Upper lobe of left lung (tissue), 6 donors: ENCODE results near the gene FRMPD4. TPM values are rescaled to one million over a fixed set of nuclear protein-coding genes. Genes with fewer than 3 reads are reported as not detected.

ENCODE experiments used
- ATAC-seq, 2 donors: fragments of 200-7000 bp; cut with Tn5 transposase; one replicate each; pipeline ENCODE4 v1.9.1; 2022; ENCODE audit warnings: mild to moderate bottlenecking in 2 of 2, moderate library complexity in 2 of 2; ENCODE audit not compliant: low FRiP score in 2 of 2
- DNase-seq, 2 donors: peaks; one replicate each; pipeline ENCODE4 v3.0.0-alpha.2; 2019 to 2020
- H3K27ac ChIP-seq, 4 donors: fragments of 200-600 bp; sonication (generic); one replicate each; pipeline ENCODE4 v1.5.1; 2016 to 2019
- H3K27me3 ChIP-seq, 4 donors: fragments of 200-600 bp; sonication (generic); one replicate each; pipeline ENCODE4 v1.5.1; 2017 to 2019
- H3K36me3 ChIP-seq, 4 donors: fragments of 200-600 bp; sonication (generic); one replicate each; pipeline ENCODE4 v1.5.1; 2016 to 2019
- H3K4me1 ChIP-seq, 4 donors: fragments of 200-600 bp; sonication (generic); one replicate each; pipeline ENCODE4 v1.5.1; 2018 to 2019
- H3K4me3 ChIP-seq, 4 donors: fragments of 200-600 bp; sonication (generic); one replicate each; pipeline ENCODE4 v1.5.1; 2017 to 2019; ENCODE audit warnings: mild to moderate bottlenecking in 2 of 4, moderate library complexity in 1 of 4
- H3K9me3 ChIP-seq, 4 donors: fragments of 200-600 bp; sonication (generic); one replicate each; pipeline ENCODE4 v1.5.1; 2018 to 2019
- EP300 ChIP-seq, 4 donors: sonication (generic); formaldehyde crosslinking; IDR thresholded peaks; one replicate each; pipeline ENCODE4 v1.5.1; 2017; ENCODE audit warnings: antibody characterized with exemption in 4 of 4, control low read depth in 2 of 4
- POLR2A ChIP-seq, 4 donors: fragments of 450-650 bp; IDR thresholded peaks; one replicate each; pipeline ENCODE4 v1.5.1; 2016 to 2017; ENCODE audit warnings: antibody characterized with exemption in 4 of 4, mild to moderate bottlenecking in 2 of 4
- POLR2AphosphoS5 ChIP-seq, 2 donors: sonication (generic); formaldehyde crosslinking; IDR thresholded peaks; one replicate each; pipeline ENCODE4 v1.5.1; 2017; ENCODE audit warnings: antibody characterized with exemption in 2 of 2
- WGBS, 2 donors: methylation state at CpG; one replicate each; pipeline ENCODE4 v1.1.5; 2017 to 2018; 5-methylcytosine and 5-hydroxymethylcytosine counted together
- total RNA-seq, 6 donors: library from RNA; depleted of rRNA in 4 of 6; stranded (reverse); fragments of >200 nt in 4 of 6; gene quantifications; one replicate each; pipeline versions ENCODE4 v1.1.0 to v1.2.1, GENCODE V29; 2016 to 2021
- TF ChIP-seq, protein P1 (sequence below), 6 experiments: fragments of 450-650 bp in 4 of 6; fragments of 200-600 bp in 2 of 6; sonication (generic) in 2 of 6; IDR thresholded peaks; one replicate each; pipeline ENCODE4 v1.5.1; 2016 to 2019; ENCODE audit warnings: antibody characterized with exemption in 6 of 6
- donor health status: DM: no; HTN: no; CAD: no; lungs with moderate emphysema.
- donor health status: DM: no; HTN: yes; CAD: no; lungs with severe emphysema.

FRMPD4 gene
- total RNA-seq, 6 donors from 2014 or later: 0.03 to 0.15 (median 0.10) TPM; not detected in 2

DNA sequence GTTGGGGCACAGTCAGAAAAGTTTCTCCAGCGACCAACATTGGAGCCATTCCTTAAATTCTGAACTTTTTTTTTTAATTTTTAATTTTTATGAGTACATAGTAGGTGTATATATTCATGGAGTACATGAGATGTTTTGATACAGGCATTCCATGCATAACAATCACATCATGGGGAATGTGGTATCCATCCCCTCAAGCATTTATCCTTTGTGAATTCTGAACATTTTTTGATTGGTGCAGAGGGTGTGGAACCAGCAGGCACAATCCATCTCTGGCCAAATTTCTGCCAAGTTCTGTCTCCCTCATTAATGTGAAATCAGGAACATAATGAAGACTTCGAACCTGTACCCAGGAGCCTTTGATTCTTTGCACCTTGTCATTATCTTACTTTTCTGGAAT lies 267.0 kb downstream of the FRMPD4 start:
- Histone ChIP-seq H3K4me1 (no peaks in the 10 kb centered on the region), H3K4me3 (no peak overlapping the region), H3K9me3 (no peaks in the 10 kb centered on the region), H3K36me3 (no peaks in the 10 kb centered on the region), H3K27ac (no peak overlapping the region), H3K27me3 (no peaks in the 10 kb centered on the region)
- no peak for TF ChIP-seq POLR2A (IDR thresholded peaks at IDR 0.05)
- TF ChIP-seq, protein P1, sequence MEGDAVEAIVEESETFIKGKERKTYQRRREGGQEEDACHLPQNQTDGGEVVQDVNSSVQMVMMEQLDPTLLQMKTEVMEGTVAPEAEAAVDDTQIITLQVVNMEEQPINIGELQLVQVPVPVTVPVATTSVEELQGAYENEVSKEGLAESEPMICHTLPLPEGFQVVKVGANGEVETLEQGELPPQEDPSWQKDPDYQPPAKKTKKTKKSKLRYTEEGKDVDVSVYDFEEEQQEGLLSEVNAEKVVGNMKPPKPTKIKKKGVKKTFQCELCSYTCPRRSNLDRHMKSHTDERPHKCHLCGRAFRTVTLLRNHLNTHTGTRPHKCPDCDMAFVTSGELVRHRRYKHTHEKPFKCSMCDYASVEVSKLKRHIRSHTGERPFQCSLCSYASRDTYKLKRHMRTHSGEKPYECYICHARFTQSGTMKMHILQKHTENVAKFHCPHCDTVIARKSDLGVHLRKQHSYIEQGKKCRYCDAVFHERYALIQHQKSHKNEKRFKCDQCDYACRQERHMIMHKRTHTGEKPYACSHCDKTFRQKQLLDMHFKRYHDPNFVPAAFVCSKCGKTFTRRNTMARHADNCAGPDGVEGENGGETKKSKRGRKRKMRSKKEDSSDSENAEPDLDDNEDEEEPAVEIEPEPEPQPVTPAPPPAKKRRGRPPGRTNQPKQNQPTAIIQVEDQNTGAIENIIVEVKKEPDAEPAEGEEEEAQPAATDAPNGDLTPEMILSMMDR (IDR thresholded peaks at IDR 0.05): no peak
- TF ChIP-seq POLR2AphosphoS5 (IDR thresholded peaks at IDR 0.05): no peak
- TF ChIP-seq EP300 (IDR thresholded peaks at IDR 0.05): no peak
- ATAC-seq (no peak), DNase-seq (no peak)
- 63 to 77% methylated on average over 2 of the region's 2 CpGs for WGBS, 2 donors

DNA sequence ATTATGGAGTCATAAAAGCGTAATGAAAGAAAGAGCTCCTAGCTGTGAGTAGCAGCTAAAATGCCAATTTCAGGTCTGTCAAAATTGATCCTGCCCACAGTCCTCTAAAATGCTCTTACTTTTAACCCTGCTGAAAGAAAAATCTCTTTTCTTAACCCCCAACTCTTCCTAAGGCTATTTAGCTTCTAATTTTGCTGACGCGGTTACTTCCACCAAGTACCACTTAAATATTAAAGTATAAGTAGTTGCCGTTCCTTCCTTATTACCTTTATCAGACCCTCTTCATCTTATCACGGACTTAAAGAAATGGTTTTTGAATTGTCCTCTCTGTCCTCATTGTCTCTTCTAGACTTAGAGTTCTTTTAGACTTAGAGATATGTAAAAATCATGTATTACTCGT lies 272.2 kb downstream of the FRMPD4 start:
- DNase-seq (no peak), ATAC-seq (no peak)
- H3K27ac ChIP-seq: no peak overlapping the region
- H3K27me3 ChIP-seq: no peaks in the 10 kb centered on the region
- TF ChIP-seq POLR2AphosphoS5 (IDR thresholded peaks at IDR 0.05) (no peak), POLR2A (IDR thresholded peaks at IDR 0.05) (no peak), EP300 (IDR thresholded peaks at IDR 0.05) (no peak)
- TF ChIP-seq, protein P1 (IDR thresholded peaks at IDR 0.05): no peak
- no peaks in the 10 kb centered on the region for H3K4me1 ChIP-seq
- no peaks in the 10 kb centered on the region for H3K36me3 ChIP-seq
- 70 to 81% methylated on average over 6 of the region's 6 CpGs for WGBS, 2 donors
- no peak overlapping the region for H3K4me3 ChIP-seq
- H3K9me3 ChIP-seq: no peaks in the 10 kb centered on the region

DNA sequence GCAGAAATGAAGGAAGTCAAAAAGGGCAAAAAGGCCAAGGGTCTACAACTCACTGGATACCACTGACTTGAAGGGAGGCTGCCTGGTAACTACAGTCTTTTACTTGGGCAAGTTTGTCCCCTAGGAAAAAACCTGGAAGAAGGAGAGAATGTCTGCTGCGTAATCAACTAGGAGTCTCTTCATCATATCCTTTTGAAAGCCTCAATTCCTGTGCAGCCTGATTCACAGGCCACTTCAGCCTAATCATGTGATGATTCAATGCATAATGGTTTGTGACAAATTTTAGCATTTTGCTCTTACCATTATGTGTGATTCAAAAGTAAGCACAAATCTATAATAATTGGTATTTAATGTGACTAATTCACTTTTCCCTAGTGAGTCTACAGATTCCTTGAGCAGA lies 273.6 kb downstream of the FRMPD4 start:
- TF ChIP-seq POLR2A (IDR thresholded peaks at IDR 0.05) (no peak), POLR2AphosphoS5 (IDR thresholded peaks at IDR 0.05) (no peak), EP300 (IDR thresholded peaks at IDR 0.05) (no peak)
- TF ChIP-seq, protein P1 (IDR thresholded peaks at IDR 0.05): no peak
- H3K27me3 ChIP-seq: no peaks in the 10 kb centered on the region

DNA sequence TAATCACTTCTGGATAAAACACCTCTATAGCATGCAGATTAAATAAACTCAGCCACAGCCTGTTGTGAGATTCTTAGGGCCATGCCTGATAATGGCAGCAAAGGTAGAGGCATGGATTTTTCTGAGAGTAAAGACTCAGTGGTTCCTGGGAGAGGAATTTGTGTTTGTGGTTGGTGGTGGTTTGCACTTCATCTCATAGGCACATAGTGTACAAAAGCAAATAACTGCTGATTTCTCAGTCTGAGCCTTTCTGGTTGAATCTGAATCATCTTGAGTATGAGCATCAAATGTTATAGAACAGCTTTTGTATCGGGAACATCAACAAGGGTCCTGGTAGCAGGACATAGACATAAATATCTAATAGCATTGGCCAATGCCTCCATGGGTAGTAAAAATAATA lies 274.3 kb downstream of the FRMPD4 start:
- no peak for DNase-seq
- no peak for ATAC-seq
- Histone ChIP-seq H3K36me3 (no peaks in the 10 kb centered on the region), H3K4me3 (no peak overlapping the region), H3K9me3 (no peaks in the 10 kb centered on the region), H3K4me1 (no peaks in the 10 kb centered on the region), H3K27ac (no peak overlapping the region), H3K27me3 (no peaks in the 10 kb centered on the region)
- WGBS, 2 donors: 91% methylated on average over 1 of the region's 1 CpG; no CpG with 5 or more reads in 1 of the 2 donors
- TF ChIP-seq EP300 (IDR thresholded peaks at IDR 0.05): no peak
- no peak for TF ChIP-seq POLR2AphosphoS5 (IDR thresholded peaks at IDR 0.05)
- TF ChIP-seq, protein P1 (IDR thresholded peaks at IDR 0.05): no peak
- no peak for TF ChIP-seq POLR2A (IDR thresholded peaks at IDR 0.05)

More for the DNA sequence above, 273.6 kb downstream of the FRMPD4 start:
- ATAC-seq: no peak
- Histone ChIP-seq H3K9me3 (no peaks in the 10 kb centered on the region), H3K36me3 (no peaks in the 10 kb centered on the region), H3K4me3 (no peak overlapping the region), H3K4me1 (no peaks in the 10 kb centered on the region), H3K27ac (no peak overlapping the region)
- 60 to 69% methylated on average over 1 of the region's 1 CpG for WGBS, 2 donors
- DNase-seq: no peak

DNA sequence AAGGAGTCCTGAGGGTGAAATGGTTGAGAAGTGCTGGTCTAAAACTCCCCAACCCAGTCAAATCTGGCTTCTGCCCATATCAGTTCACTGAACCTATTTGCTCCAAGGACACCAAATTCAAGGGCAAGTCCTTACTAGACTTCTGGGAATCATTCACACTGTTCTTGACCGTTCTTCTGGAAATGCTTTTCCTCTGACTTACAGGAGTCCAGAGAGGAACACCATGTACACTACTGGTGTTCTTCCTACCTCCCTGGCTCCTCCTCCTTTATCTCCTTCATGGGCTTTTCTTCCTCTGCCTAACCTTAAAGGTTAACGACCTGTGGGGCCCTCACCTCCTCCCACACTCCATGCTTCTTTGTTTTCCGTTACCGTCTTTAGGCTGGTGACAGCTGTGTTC lies 281.3 kb downstream of the FRMPD4 start:
- DNase-seq: no peak
- WGBS, 2 donors: 68 to 86% methylated on average over 4 of the region's 4 CpGs
- no peak for ATAC-seq
- TF ChIP-seq POLR2A (IDR thresholded peaks at IDR 0.05) (no peak), EP300 (IDR thresholded peaks at IDR 0.05) (no peak), POLR2AphosphoS5 (IDR thresholded peaks at IDR 0.05) (no peak)
- TF ChIP-seq, protein P1 (IDR thresholded peaks at IDR 0.05): no peak
- Histone ChIP-seq H3K27ac (no peak overlapping the region), H3K36me3 (no peaks in the 10 kb centered on the region), H3K9me3 (no peaks in the 10 kb centered on the region), H3K4me3 (no peak overlapping the region), H3K4me1 (no peaks in the 10 kb centered on the region), H3K27me3 (no peaks in the 10 kb centered on the region)
